Activated T-cell treated with anti-CD3 and anti-CD28 coated beads, Interleukin-2, amount 50 U/mL, for 48 hours (primary cell): ENCODE results near the gene ASTN2.
"Not testable (repeated sequence)": the region's sequence is repeated elsewhere in the genome, so short reads cannot be mapped to it uniquely, and the experiment has no call there.

Experiments used
- DNase-seq, 2 experiments: peaks; one replicate each; pipeline ENCODE4 v3.0.0-alpha.2; 2020

The ASTN2 gene

DNA sequence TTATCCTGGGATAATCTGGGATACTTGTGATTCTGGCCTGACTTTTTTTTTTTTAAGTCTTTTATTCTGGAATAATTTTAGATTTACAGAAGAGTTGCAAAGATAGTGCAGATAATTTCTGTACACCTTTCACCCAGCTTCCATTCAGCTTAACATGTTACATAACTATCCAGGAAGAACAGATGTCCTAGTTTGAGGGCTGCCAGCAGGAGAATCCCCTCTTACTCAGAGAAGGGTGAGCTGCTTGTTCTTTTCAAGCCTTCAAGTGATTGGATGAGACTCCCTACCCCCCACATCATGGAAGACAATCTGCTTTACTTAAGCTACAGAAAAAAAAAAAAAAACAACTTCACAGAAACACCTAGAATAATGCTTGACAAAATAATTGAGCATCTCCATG is 473.6 kb downstream of the ASTN2 start:
- DNase-seq, result no peak

GRCh38 chr9:116940614-116941215 is 474.1 kb downstream of the ASTN2 start:
- no peak for DNase-seq

DNA sequence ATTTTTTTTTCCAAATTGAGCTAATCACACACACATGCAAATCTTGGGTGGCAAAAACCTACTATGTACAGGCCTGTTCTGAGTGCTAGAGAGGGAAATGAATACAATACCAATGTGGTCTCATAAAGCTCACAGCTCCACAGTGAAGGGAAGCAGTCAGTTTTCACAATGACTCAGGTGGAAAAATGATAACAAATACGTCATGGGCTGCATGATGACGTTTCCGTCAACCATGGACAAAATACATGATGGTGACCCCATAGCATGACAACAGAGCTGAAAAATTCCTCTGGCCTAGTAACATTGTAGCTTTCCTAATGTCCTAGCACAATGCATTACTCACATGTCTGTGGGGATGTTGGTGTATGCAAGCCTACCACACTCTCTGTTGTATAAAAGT is 475.2 kb downstream of the ASTN2 start:
- no peak for DNase-seq

- DNase-seq, result no peak
Measured at GRCh38 chr9:116939161-116939560, 475.7 kb downstream of the ASTN2 start.

DNA sequence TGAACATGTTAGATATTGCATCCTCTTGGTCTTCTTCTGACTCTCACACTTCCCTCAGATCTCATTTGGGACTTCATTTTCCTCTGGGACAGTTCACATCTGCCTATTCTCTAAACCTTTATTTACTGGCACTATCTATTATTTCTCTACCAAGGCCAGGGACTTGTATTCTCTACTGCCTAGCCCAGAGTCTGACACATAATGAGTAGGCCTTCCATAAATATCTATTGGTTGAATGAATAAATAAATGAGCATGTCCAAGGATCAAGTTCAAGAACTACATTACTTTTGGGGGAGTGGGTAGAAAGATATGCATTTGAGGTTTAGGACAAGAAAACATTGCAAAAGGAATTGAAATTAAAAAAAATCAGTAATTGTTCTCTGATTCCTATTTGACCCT is 477.5 kb downstream of the ASTN2 start:
- no peak for DNase-seq

- no peak for DNase-seq
Measured at GRCh38 chr9:116935149-116935897, 479.5 kb downstream of the ASTN2 start.

DNA sequence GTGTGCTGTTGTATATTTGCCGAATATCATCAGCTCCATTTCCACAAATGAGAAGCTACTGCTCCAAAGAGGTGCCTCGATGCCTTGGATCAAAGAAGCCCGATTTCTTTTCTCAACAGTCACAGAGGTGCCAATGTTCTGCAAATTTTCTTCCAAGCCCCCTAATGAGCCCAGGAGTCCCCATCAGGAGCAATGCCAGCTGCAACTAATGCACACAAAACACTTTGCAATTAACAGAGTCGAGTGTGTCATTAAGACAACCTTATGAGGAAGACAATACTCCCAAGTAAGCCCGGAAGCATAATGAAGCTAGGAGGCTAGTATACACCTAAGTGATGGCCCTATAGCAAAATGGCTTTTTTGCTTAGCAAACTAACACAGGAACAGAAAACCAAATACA is 480.7 kb downstream of the ASTN2 start:
- no peak for DNase-seq

DNA sequence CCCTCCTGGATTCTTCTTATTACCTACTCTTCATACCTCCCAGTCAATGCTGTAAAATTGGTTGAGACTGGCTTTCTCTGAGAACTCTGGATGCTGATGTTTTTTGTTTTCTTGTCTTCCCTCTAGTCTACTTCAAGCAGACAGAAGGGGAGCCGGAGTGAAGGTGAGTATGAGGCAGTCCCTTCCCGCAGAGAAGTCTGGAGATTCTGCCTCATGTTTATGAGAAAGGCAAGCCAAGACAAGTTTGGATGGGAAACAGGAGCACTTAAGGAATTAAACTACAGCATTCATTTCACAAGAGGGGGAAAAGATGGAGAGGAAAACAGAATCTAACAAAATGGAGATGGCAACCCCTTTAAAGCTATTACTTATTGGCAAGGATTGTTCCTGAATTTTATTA is 481.6 kb downstream of the ASTN2 start:
- DNase-seq, result no peak

DNA sequence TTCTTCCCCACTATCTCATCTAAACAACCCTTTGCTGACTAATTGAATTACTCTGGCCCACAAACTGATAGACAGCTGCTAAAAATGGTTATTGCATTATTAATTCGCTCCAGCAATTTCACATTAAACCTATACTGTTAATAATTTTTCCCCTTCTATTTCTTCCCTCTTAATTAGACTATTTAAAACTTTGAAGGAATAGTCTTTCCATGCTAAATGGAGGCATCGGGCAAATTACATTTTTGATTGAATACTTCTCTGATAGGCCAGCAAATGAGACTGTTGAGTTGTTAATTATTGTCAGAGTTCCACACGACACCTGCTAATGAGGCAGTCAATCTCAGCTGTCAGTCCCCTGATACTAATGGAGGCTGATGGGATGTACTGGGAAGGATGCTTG is 485.2 kb downstream of the ASTN2 start:
- DNase-seq, result no peak

DNA sequence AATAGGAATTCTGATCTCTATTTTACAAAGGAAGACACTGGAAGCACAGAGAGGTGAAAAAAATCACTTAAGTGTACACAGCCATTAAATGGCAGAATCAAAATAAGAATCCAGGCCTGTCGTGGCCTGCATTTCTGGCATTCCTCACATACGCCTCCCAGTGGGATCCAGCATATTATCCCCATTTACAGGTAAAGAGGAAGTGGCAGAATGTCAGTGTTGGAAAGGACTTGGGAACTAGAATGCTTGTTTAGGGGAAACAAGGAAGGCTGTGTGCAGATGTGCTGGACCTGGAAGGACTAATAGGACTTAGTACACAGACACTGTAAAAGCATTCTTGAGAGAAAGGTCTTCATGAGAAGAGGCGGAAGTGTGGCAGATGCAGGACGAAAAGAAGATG is 486.0 kb downstream of the ASTN2 start:
- no peak for DNase-seq

- no peak for DNase-seq
Measured at GRCh38 chr9:116928289-116928688, 486.6 kb downstream of the ASTN2 start.

DNA sequence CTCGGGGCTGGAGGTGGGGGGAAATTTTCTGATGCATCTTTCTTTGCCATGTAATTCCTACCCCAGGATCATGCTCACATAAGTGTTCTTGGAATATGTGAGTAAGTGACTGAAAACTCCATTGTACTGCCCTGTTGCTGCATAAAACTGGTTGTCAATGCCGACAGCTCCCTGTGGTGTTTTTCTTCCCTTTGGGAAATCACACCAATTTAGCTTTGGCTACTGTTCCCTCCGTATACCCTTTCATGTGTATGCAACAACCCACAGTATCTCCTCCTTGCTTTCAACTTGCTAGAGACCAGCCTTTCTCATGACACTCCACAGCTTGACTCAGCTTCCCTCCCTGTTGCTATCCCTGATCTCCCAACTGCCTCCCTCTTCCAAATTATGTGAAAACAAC is 487.1 kb downstream of the ASTN2 start:
- no peak for DNase-seq

DNA sequence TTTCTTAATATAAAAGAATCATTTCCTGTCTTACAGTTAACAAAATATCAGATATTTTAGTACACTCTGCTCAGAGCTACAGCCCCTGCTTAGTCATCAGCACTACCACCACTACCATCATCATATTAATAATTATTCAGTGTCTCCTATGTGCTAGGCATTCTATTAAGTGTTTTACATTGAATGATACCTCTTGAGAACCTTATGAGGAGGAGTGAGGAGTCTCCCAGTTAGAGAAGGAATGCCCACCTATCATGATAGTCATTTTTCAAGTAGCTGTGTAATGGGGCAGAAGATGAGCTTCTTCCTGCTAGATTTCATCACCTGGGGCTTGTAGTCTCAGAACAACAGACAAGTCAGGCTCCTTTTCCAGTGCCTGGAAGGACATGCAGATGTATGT is 489.7 kb downstream of the ASTN2 start:
- DNase-seq, result no peak

GRCh38 chr9:116924462-116925110 is 490.3 kb downstream of the ASTN2 start:
- no peak for DNase-seq

DNA sequence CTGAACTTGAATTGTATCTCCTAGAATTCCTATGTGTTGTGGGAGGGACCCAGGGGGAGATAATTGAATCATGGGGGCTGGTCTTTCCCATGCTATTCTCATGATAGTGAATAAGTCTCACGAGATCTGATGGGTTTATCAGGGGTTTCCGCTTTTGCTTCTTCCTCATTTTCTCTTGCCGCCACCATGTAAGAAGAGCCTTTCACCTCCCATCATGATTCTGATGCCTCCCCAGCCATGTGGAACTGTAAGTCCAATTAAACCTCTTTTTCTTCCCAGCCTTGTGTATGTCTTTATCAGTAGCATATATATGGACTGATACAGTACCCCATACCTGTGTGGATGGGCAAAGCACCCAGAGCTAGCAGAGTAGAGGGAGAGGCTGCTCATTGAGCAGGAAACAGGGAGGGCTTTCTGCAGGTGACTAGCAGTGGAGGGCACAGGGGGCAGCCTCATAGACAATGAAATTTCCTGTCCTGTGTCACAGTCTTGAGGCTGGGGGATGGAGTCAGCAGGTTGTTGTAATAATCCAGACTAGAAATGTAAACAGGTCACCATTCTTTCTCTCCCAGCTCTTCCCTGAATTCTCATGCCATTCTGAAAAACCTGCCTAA is 496.9 kb downstream of the ASTN2 start:
- DNase-seq, result not testable (repeated sequence)

- DNase-seq, result no peak
Measured at GRCh38 chr9:116913536-116913935, 501.3 kb downstream of the ASTN2 start.

- DNase-seq, result no peak
Measured at GRCh38 chr9:116910201-116910600, 504.7 kb downstream of the ASTN2 start.

DNA sequence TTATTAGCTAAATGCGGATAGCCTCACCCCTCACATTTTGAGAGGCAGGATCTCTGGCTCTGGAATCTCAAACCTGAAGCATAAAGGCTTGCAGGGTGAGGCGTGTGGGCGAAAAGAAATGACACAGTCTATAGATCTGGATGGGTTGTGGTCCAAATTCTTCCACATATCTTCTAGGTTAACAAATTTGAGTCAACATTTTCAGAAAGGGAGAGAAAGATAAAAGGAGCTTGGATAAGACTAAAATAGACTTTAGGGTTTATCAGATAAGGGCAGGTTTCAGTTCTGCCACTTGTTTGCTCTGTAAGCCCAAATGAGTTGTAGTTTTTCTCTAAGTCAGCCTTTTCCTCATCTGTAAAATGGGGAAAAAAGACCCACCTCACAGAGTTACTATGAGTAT is 506.9 kb downstream of the ASTN2 start:
- no peak for DNase-seq

- DNase-seq, result no peak
Measured at GRCh38 chr9:116905171-116905588, 509.7 kb downstream of the ASTN2 start.

DNA sequence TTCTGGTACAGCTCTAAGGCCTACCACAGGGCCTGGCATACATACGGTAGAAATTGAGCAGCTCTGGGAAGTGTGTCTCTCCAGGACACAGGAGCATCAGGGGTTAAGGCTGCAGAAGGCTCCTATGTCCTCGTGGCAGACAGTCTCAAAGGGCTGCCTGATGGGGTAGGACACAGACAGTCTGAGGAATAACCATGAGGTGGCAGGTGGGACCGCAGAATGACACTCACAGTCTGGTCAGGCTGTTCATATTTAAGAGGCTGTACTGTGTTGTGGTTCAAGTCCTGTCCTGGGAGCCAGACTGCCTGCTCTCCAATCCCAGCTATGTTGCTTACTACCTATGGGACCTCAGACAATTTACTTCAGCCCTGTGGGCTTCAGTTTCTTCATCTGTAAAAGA is 510.7 kb downstream of the ASTN2 start:
- no peak for DNase-seq

GRCh38 chr9:116901260-116901659 is 513.6 kb downstream of the ASTN2 start:
- no peak for DNase-seq

GRCh38 chr9:116900543-116900942 is 514.3 kb downstream of the ASTN2 start:
- DNase-seq, result no peak

GRCh38 chr9:116900007-116900367 is 514.9 kb downstream of the ASTN2 start:
- no peak for DNase-seq
